SJSA1 (cell line): ENCODE results near the gene FTO. TPM values are rescaled to one million over a fixed set of nuclear protein-coding genes. Genes with fewer than 3 reads are reported as not detected.

ENCODE experiments used
- DNase-seq, 2 experiments: peaks; one replicate each; pipeline ENCODE4 v3.0.0-alpha.2; 2015 to 2020; ENCODE audit warnings: low spot score in 2 of 2, low read depth in 1 of 2
- H3K27ac ChIP-seq: fragments of 250-450 bp; sonication (Bioruptor Pico); 2 replicates; pipeline ENCODE4 v1.5.1; 2020; ENCODE audit warnings: mild to moderate bottlenecking, moderate library complexity
- H3K27me3 ChIP-seq: fragments of 250-450 bp; sonication (Bioruptor Pico); replicated peaks from 2 replicates; pipeline ENCODE4 v1.5.1; 2020; ENCODE audit warnings: mild to moderate bottlenecking, moderate library complexity
- H3K36me3 ChIP-seq: fragments of 250-450 bp; sonication (Bioruptor Pico); 2 replicates; pipeline ENCODE4 v1.5.1; 2020; ENCODE audit warnings: mild to moderate bottlenecking
- H3K4me1 ChIP-seq: fragments of 250-450 bp; sonication (Bioruptor Pico); replicated peaks from 2 replicates; pipeline ENCODE4 v1.6.1; 2021; ENCODE audit warnings: mild to moderate bottlenecking
- H3K4me3 ChIP-seq: fragments of 250-450 bp; sonication (Bioruptor Pico); 2 replicates; pipeline ENCODE4 v1.5.1; 2020; ENCODE audit warnings: mild to moderate bottlenecking
- H3K9me3 ChIP-seq: fragments of 250-450 bp; sonication (Bioruptor Pico); replicated peaks from 2 replicates; pipeline ENCODE4 v1.5.1; 2020; ENCODE audit warnings: mild to moderate bottlenecking
- total RNA-seq: library from RNA; depleted of rRNA; stranded (reverse); fragments of >200 nt; shearing (Covaris generic); gene quantifications from 2 replicates; pipeline ENCODE4 v1.2.3, GENCODE V29; 2014

FTO gene
- total RNA-seq, 1 experiment from 2014 or later, result 106 TPM

DNA sequence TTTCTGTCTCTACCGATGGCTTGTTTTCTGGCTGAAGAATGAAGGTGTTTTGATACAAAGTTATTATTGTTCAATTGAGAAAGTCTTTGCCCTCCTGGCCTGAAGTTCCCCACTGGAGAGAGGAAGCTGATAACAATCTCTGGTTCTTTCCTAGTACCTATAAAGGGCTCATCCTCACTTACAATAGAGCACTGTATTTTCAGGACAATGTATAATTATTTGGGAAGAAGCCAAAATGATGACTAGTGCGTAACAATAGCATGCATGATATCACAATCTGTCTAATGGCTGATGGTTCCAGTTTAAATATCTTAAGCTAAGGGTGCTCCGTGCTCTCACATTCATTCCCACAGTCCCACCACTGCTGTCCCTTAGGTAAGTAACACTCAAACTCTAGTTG lies 351.9 kb downstream of the FTO start:
- no peak overlapping the region for H3K27ac ChIP-seq
- DNase-seq, result no peak
- no peaks in the 10 kb centered on the region for H3K36me3 ChIP-seq
- no peaks in the 10 kb centered on the region for H3K27me3 ChIP-seq
- H3K9me3 ChIP-seq, result no peaks in the 10 kb centered on the region; the same call in 1 of the 2 replicates
- H3K4me3 ChIP-seq, result no peak overlapping the region
- H3K4me1 ChIP-seq, result peaks cover 6% of the 10 kb centered on the region

DNA sequence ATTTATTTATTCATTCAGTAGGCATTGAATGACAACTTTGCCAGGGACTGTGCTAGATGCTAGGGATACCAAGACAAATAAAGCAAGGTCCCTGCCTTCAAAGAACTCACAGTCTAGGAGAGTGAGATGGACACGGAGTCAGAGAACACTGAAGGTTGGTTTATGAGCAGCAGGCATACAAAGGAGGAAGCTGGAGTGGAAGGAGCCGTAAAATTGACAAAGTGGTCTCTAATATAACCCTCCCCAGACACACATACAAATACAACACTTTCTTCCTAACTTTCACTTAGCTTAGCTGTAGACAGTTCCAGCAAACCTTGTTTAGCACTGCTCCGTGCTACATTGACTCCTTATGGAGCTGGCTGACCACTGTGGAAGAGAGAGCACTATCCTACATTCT lies 353.0 kb downstream of the FTO start:
- no peaks in the 10 kb centered on the region; the same call in 1 of the 2 replicates for H3K9me3 ChIP-seq
- H3K4me3 ChIP-seq, result no peak overlapping the region
- H3K36me3 ChIP-seq, result no peaks in the 10 kb centered on the region
- DNase-seq, result no peak
- H3K4me1 ChIP-seq, result no peaks in the 10 kb centered on the region
- no peak overlapping the region for H3K27ac ChIP-seq
- no peaks in the 10 kb centered on the region for H3K27me3 ChIP-seq

DNA sequence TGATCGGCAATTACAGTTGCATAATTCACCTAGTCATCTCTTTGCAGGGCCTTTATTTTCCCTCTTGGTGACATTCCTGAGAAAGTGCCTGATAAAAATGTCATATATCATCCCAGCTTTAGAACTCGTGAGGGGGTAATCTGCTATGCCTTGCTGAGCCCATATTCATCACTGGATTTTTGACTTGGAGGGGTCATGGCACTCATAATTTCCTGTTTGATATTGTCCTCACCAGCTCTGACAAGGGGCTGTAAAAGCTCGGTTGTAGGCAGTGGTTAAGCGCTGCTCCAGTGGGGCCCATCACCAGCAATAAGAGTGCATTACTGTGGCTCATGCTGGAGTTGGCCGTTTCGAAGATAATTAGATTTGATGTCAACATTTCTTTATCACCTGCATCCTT lies 355.4 kb downstream of the FTO start:
- H3K27ac ChIP-seq, result no peak overlapping the region

DNA sequence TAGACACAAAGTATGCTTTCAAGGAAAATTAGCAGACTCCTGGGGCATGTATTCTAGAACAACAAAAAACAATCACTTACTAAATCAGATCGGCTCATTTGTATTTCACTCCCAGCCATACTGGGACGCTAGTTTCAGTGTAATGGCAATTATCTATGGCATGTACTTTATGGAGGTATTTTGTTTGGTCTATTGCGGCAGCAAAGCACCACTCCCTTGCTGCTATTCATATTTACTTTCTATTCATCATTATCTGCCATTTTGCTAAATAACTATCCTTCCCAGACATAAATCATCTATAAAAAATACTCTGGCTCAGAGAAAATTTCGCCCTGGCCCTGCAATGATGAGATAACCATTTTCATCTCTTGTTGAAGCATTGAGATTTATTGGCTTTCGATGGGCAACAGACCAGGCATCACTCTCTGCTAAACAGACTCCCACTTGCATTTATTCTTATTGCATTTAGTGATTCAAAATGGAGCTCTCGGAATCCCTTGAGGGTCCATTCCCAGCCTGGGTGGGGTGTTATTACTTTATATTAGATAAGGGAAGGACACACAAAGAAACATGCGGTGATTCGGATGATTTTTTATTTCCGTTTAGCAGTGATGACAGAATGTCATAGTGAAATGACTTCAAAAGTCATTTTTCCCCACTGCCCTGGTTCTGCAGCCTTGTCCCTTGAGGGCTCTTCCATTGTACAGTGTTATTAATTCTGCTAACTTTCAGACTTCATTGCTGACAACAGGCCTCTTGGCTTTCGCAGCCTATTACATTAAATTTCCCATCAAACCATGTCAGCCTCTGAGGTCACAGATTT lies 356.9 kb downstream of the FTO start:
- H3K9me3 ChIP-seq, result no peaks in the 10 kb centered on the region; the same call in 1 of the 2 replicates
- H3K4me1 ChIP-seq, result no peaks in the 10 kb centered on the region
- no peaks in the 10 kb centered on the region for H3K36me3 ChIP-seq

More for the DNA sequence above, 355.4 kb downstream of the FTO start:
- H3K4me3 ChIP-seq, result no peak overlapping the region
- H3K36me3 ChIP-seq, result no peaks in the 10 kb centered on the region
- no peak for DNase-seq
- H3K9me3 ChIP-seq, result no peaks in the 10 kb centered on the region; the same call in 1 of the 2 replicates
- H3K27me3 ChIP-seq, result no peaks in the 10 kb centered on the region
- no peaks in the 10 kb centered on the region for H3K4me1 ChIP-seq

DNA sequence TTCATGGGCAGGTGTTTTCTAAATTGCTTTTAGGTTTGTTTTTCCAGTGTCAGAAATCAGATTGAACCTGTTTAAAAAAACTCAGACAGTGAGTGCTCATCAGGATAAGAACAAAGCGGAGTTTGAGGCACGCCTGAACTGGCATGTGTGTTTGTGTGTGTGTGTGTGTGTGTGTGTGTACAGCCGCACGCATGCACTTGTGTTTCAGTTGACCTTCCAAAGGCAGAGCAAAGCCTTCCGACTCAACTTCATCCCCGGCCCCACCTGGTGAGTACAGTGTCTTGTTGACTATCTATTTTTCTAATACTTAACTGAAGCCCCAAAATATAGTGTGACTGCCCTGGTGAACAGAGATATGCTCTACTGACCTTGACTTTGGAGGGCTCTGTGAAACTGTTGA lies 357.5 kb downstream of the FTO start:
- no peak for DNase-seq
- Histone ChIP-seq H3K4me1 (no peaks in the 10 kb centered on the region), H3K27ac (no peak overlapping the region), H3K36me3 (no peaks in the 10 kb centered on the region), H3K27me3 (no peaks in the 10 kb centered on the region), H3K4me3 (no peak overlapping the region), H3K9me3 (no peaks in the 10 kb centered on the region; the same call in 1 of the 2 replicates)

More for the DNA sequence above, 356.9 kb downstream of the FTO start:
- H3K4me3 ChIP-seq, result no peak overlapping the region
- no peak for DNase-seq
- H3K27me3 ChIP-seq, result no peaks in the 10 kb centered on the region
- no peak overlapping the region for H3K27ac ChIP-seq

DNA sequence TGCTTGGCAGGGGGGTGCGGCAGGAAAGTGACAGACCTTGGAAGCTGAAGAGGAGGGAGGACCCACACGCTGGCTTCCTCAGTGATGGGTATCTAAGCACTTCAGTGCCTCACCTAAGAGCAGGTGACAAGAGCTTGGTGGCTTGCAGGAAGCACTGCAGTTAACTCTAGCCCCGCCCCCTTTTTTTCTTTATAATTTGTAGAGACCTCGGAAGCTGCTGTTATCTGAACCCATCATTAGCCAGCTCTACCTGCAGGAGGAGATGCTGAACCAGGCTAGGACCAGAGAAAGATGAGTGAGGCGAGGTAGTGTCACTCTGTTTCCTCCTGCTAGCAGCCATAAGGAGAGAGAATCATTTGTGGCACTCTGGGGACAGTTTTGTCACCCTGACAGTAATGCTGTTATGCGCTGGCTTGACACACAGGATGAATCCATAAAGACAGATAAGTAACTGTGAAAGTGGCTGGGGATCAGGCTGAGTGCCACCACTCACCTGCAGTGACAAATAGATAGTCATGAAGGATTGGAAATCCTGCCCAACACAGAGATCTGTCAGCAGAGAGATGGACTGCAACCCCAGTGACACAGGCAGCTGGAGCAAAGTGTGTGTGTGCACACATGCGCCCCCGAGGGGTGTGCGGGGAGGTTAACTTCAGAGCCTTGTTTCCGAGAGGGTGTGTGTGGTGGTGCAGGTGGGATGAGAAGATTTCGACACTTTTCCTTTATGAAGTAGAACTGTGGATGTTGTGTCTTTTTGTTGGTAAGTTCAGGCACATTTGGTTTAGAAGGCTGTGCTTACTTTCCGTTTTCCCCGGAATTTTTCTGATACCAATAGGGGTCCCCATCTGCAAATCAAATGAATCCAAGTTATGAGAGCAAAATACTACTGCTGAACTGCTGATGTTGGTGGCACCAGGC lies 358.7 kb downstream of the FTO start:
- Histone ChIP-seq H3K9me3 (no peaks in the 10 kb centered on the region), H3K36me3 (no peaks in the 10 kb centered on the region), H3K4me3 (no peak overlapping the region), H3K27me3 (no peaks in the 10 kb centered on the region), H3K4me1 (no peaks in the 10 kb centered on the region), H3K27ac (no peak overlapping the region)
- DNase-seq, result no peak

DNA sequence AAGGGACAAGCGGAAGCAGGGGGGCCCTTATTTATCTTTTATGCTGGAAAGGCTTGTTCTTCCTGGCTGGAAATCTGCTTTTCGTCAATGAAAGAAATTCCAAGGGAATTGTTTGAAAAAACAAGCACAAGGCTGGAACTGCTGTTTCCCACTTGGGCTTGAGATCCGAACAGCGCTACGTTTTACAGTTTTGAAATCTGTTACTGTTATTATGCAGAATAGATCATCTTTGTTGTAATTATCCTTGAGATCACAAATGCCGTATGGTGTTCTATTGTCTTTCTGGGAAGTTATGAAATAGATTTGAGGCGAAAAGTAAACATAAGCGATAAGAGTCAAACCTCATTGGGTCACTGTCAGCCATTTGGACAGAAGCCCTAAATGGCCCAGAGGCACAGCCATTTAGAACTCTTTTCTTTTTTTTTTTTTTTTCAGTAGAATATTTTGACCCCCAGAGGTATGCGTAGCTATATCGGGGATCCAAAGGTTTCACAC lies 359.4 kb downstream of the FTO start:
- no peaks in the 10 kb centered on the region for H3K36me3 ChIP-seq
- no peak overlapping the region for H3K4me3 ChIP-seq
- H3K9me3 ChIP-seq, result no peaks in the 10 kb centered on the region
- no peaks in the 10 kb centered on the region for H3K27me3 ChIP-seq
- no peak overlapping the region for H3K27ac ChIP-seq
- no peak for DNase-seq
- H3K4me1 ChIP-seq, result no peaks in the 10 kb centered on the region

DNA sequence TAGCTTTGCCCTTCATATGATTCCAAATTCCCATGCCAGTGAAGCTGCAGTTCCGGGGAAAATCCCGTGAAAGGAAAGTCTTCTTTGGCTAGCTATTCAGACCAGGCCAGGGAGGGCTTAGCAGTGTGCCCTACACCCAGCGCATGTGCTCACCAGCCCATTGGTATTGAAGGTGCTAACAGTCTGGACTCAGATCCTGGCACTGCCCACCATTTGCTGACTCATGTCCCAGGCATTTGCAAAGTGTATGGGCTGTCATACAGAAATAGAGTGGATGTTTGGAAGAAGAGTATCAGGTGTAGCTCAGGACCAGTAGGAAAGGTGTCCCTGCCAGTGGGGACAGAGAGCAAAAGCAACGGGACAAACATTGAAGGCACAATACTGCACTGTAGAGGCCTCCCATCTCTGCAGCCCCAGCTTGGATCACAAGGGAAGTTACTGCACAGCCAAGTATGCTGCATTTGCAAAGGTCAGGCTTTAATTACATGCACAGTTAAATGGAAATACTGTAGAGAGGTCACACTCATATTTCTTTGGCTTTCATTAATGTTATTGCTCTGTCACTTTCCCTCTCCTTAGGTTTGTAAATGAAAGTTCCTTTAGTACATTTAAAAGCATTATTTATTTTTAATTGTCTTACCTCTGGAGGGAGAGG lies 362.6 kb downstream of the FTO start:
- no peaks in the 10 kb centered on the region for H3K36me3 ChIP-seq
- H3K27me3 ChIP-seq, result no peaks in the 10 kb centered on the region
- no peaks in the 10 kb centered on the region for H3K9me3 ChIP-seq
- no peak for DNase-seq
- H3K4me3 ChIP-seq, result no peak overlapping the region
- H3K4me1 ChIP-seq, result no peaks in the 10 kb centered on the region
- no peak overlapping the region for H3K27ac ChIP-seq

DNA sequence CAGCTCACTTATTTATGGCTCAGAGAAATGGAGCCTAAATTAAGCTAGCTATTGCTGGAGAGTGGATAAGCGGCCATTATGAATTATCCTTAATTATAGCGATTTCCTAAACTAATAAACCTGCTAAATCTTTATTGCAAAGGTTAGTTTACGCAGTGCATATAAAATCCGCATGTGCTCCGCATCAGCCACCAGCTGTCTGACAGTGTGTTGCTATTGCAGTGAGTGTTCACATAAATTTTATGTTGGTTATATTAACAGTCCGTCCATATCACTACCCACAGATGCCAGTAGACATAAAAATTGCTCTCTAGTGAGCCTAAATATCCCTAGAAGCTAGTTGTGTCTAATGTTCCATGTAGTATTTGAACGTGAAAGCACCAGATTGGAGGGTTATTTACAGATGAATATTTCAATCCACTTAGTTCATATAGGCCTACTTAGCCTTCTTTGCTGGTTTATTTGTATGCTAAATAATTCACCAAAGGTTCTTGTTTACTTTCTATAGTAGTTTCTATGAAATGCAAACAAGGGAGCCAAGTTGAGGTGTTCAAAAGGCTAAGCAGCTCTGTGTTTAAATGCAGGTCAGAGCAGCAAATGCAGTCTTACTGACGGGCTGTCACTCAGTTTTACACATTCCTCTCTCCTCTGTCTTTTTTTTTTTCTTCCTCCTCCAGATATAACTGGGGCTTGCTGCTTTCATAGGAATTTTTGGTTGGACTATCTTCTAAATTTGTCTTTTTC lies 363.5 kb downstream of the FTO start:
- Histone ChIP-seq H3K36me3 (no peaks in the 10 kb centered on the region), H3K27ac (no peak overlapping the region), H3K4me1 (no peaks in the 10 kb centered on the region), H3K9me3 (no peaks in the 10 kb centered on the region), H3K4me3 (no peak overlapping the region), H3K27me3 (no peaks in the 10 kb centered on the region)
- no peak for DNase-seq

DNA sequence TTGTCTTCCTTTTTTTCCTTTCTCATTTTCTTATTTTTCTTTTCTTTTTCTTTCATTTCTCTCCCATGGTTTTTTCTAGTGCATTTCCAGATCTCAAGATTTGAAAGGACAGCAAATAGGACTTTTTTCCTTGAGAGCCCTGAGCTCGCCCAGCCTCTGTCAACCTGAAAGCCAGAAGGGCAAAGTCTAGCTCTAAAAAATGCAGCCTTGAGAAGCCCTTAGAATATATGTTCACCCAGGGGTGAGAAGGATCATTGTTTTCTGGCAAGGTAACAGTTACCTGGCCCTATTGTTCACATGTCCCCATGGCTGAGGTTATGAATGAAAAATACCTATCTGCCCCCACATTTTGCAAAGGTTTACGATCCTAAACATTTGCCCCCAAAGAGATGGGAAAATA lies 364.3 kb downstream of the FTO start:
- no peak for DNase-seq
- Histone ChIP-seq H3K27ac (no peak overlapping the region), H3K4me3 (no peak overlapping the region), H3K27me3 (no peaks in the 10 kb centered on the region), H3K36me3 (no peaks in the 10 kb centered on the region), H3K9me3 (no peaks in the 10 kb centered on the region), H3K4me1 (no peaks in the 10 kb centered on the region)

DNA sequence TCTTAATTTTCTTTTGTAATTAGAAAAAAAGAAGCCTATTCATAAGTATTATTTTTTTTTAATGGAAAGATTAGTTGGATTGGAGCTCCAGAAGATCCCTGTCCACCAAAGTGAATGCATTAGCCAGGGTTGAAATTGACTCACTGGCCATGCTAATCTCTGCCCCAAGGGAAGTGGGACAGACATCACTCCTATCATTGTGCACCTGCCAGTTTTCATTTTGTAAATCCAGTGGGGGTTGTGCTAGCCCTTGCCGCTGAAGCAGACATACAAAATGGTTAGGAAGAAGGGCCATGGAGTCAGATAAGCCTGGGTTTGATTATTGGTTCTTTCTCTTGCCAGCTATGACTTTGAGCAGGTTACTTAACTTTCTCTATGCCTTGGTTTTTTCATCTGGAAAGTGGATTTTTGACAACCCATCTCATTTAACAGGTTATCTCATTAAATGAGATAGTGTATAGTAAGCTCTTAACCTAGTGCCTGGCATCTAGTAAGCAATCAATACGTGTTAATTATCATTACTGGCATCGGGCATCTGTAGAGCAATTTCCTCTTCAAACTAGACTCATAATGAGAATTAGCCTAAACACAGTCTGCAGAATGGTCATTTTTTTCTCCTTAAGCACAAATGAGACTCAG lies 365.8 kb downstream of the FTO start:
- H3K27ac ChIP-seq, result no peak overlapping the region
- no peaks in the 10 kb centered on the region for H3K4me1 ChIP-seq
- H3K9me3 ChIP-seq, result no peaks in the 10 kb centered on the region
- no peak for DNase-seq
- no peak overlapping the region for H3K4me3 ChIP-seq
- H3K36me3 ChIP-seq, result no peaks in the 10 kb centered on the region
- H3K27me3 ChIP-seq, result no peaks in the 10 kb centered on the region

DNA sequence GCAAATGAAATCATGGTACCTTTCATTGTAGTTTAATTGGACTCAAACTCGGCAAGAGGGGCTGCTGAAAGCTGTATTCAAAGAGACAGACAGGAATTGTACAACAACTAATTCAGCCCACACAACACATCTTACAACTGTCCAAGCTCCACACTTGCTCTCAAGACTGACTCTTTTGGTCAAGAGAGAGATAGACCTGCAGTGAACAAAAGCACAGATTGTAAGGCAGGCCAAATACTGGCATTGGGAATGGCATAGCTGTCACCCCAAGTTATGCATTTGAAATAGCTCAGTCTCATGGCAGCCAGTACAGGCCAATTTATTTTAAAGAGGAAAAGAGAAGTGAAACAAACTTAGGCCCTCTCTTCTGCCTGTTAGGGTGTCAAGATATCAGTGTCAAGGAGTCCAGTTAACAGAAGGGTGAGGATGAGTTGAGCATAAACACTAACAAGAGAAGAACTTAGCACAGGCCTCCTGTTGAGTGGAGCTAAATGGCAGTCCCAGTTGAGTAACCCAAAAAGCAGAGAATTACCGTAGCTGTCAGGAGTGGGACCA lies 366.9 kb downstream of the FTO start:
- Histone ChIP-seq H3K9me3 (no peaks in the 10 kb centered on the region), H3K27ac (no peak overlapping the region), H3K36me3 (no peaks in the 10 kb centered on the region), H3K27me3 (no peaks in the 10 kb centered on the region), H3K4me3 (no peak overlapping the region), H3K4me1 (no peaks in the 10 kb centered on the region)
- DNase-seq, result no peak
